Testis (tissue), 3 donors: Measurements from ENCODE around the gene ATP1B2. TPM values are rescaled to one million over a fixed set of nuclear protein-coding genes. Genes with fewer than 3 reads are reported as not detected.

Source experiments
- DNase-seq: peaks from one replicate; pipeline ENCODE4 v3.0.0-alpha.2; 2019
- H3K27ac ChIP-seq, 2 donors: fragments of 200-600 bp; sonication (generic); one replicate each; pipeline ENCODE4 v1.5.1; 2019
- H3K27me3 ChIP-seq: fragments of 200-600 bp; sonication (generic); one replicate; pipeline ENCODE4 v1.5.1; 2019
- H3K36me3 ChIP-seq: fragments of 200-600 bp; sonication (generic); one replicate; pipeline ENCODE4 v1.5.1; 2017; ENCODE audit warnings: low read depth; ENCODE audit errors: missing control alignments
- H3K4me1 ChIP-seq: fragments of 200-600 bp; sonication (generic); one replicate; pipeline ENCODE4 v1.5.1; 2019
- H3K4me3 ChIP-seq, 2 donors: fragments of 200-600 bp; sonication (generic); one replicate each; pipeline ENCODE4 v1.5.1; 2017 to 2019
- H3K9me3 ChIP-seq: fragments of 200-600 bp; sonication (generic); one replicate; pipeline ENCODE4 v1.5.1; 2017
- POLR2A ChIP-seq: fragments of 450-650 bp; IDR thresholded peaks from one replicate; pipeline ENCODE4 v1.6.1; 2017; ENCODE audit warnings: antibody characterized with exemption, mild to moderate bottlenecking, moderate library complexity
- WGBS, 2 donors: methylation state at CpG; one replicate each; pipeline ENCODE4 v1.1.5; 2018; 5-methylcytosine and 5-hydroxymethylcytosine counted together
- intact Hi-C: fragments of 100-400 bp; cut with DNase I; formaldehyde crosslinking; loops from one replicate; pipeline ENCODE4 v1.15.1; 2023; ENCODE audit warnings: low total_unique reads
- polyA plus RNA-seq: library from polyadenylated mRNA; stranded (reverse); fragments of 350-450 nt; fragmentation: Illumina TruSeq; extraction: RNeasy Lipid Tissue Mini Kit (QIAGEN cat#74804); gene quantifications from one replicate; pipeline ENCODE4 v1.2.3, GENCODE V29; 2014; ENCODE audit warnings: low read depth, low replicate concordance; ENCODE audit not compliant: insufficient read depth
- total RNA-seq, 2 donors: library from RNA; depleted of rRNA; stranded (reverse); fragments of >200 nt; gene quantifications; one replicate each; pipeline ENCODE4 v1.2.3, GENCODE V29; 2016
- TF ChIP-seq, protein P1 (sequence below), 3 experiments: fragments of 450-650 bp in 2 of 3; fragments of 200-600 bp in 1 of 3; sonication (generic) in 1 of 3; IDR thresholded peaks; one replicate each; pipeline ENCODE4 v1.5.1; 2016 to 2019; ENCODE audit warnings: antibody characterized with exemption in 3 of 3, mild to moderate bottlenecking in 2 of 3, moderate library complexity in 1 of 3

ATP1B2 gene
- total and polyA plus RNA-seq, 3 donors from 2014 or later, result 6.1 to 11.6 (median 10.1) TPM

DNA sequence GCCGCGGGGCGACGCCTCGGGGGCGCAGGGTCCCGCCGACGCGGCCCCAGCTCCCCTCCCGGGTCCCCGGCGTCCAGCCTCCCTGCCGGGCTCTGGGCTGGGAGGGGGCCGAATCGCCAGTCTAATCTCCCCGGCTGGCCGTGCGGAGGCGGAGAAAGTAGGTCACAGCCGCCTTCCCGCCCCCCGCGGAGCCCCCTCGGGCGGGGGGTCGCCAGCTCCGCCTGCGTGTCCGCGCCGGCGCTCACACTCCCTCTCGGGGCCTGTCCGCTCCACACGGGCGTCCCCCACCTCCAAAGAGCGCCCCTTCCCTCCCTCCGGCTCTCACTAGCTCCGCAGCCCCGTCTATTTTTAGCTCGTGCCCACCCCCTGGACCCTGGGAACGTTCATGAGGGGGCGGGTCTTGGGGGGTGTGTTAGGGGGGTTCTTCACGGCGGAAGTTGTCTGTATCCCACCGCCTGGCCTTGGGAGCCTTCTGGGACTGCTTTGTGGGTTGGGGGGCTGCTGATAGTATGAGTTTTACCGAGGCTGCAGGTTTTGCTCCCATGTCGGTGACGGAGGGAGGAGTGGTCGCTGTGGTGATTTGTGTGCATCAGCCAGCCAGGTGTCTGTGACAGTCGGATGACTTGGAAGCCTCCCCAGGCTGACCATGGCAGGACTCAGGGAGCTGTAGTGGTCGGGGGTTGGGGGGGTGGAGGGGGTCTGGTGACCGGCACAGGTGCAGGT lies 1.1 kb downstream of the ATP1B2 start:
- Histone ChIP-seq H3K9me3 (no peaks in the 10 kb centered on the region), H3K4me1 (peaks cover 12% of the 10 kb centered on the region), H3K36me3 (no peaks in the 10 kb centered on the region), H3K27ac (peak overlapping the region; percentile 66 to 72), H3K27me3 (no peaks in the 10 kb centered on the region), H3K4me3 (peak overlapping the region; percentile 51 to 70)
- 8 to 25% methylated on average over 6 to 29 of the region's 54 CpGs for WGBS, 2 donors
- DNase-seq, result peak; percentile 37
- intact Hi-C loops, result no loop called here
- TF ChIP-seq, protein P1, sequence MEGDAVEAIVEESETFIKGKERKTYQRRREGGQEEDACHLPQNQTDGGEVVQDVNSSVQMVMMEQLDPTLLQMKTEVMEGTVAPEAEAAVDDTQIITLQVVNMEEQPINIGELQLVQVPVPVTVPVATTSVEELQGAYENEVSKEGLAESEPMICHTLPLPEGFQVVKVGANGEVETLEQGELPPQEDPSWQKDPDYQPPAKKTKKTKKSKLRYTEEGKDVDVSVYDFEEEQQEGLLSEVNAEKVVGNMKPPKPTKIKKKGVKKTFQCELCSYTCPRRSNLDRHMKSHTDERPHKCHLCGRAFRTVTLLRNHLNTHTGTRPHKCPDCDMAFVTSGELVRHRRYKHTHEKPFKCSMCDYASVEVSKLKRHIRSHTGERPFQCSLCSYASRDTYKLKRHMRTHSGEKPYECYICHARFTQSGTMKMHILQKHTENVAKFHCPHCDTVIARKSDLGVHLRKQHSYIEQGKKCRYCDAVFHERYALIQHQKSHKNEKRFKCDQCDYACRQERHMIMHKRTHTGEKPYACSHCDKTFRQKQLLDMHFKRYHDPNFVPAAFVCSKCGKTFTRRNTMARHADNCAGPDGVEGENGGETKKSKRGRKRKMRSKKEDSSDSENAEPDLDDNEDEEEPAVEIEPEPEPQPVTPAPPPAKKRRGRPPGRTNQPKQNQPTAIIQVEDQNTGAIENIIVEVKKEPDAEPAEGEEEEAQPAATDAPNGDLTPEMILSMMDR (IDR thresholded peaks at IDR 0.05), result no peak
- no peak for TF ChIP-seq POLR2A

DNA sequence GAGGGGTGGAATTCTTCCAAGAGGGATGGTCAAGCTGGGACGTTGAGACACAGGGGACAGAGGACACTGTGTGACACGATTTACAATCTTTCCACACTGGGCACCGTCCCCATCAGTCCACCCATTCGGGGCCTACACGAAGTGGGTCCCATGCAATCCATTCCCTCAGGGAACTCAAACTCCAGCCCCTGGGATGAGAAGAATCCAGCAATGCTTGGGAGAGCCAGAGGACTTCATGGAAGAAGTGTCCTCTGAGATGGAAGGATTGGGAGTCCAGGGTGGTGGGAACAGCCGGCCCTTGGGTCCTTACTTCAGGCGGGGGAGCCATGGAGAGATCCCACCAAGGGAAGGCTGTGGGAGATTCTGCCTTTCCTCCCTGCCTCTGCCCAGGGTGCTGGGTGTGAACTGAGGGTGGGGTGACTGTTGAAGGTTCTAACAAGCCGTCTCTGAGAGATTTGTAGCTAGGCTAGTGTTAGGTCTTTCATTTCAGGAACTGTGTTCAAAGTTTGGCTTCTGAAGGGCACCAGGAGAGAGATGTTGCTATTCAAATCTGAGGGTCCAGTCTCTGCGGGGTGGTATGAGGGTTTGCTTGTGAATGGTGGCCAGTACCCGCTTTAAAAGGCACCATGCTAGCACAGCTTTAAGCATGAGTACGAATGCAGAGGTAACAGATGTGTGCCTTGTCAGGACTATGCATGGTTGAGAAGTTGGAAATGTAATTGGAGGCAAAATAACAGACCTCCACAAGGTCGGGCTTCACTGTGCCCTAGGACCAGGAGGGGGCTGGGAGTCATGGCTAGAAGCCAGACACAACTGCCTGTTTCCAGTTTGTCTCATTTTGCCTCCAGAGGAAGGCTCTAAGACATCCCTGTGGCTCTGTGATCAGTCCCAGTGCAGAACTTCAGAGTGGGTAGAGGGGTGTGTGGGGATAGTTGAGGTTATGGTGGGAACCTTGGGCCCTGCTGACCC lies 1.9 kb downstream of the ATP1B2 start:
- Histone ChIP-seq H3K9me3 (no peaks in the 10 kb centered on the region), H3K4me3 (no peak overlapping the region), H3K4me1 (peaks cover 12% of the 10 kb centered on the region), H3K27me3 (no peaks in the 10 kb centered on the region), H3K27ac (peak overlapping the region; percentile 10 to 66), H3K36me3 (no peaks in the 10 kb centered on the region)
- intact Hi-C loops, result no loop called here
- no peak for TF ChIP-seq POLR2A
- TF ChIP-seq, protein P1 (IDR thresholded peaks at IDR 0.05), result no peak
- DNase-seq, result no peak
- 54 to 62% methylated on average over 12 of the region's 12 CpGs for WGBS, 2 donors

DNA sequence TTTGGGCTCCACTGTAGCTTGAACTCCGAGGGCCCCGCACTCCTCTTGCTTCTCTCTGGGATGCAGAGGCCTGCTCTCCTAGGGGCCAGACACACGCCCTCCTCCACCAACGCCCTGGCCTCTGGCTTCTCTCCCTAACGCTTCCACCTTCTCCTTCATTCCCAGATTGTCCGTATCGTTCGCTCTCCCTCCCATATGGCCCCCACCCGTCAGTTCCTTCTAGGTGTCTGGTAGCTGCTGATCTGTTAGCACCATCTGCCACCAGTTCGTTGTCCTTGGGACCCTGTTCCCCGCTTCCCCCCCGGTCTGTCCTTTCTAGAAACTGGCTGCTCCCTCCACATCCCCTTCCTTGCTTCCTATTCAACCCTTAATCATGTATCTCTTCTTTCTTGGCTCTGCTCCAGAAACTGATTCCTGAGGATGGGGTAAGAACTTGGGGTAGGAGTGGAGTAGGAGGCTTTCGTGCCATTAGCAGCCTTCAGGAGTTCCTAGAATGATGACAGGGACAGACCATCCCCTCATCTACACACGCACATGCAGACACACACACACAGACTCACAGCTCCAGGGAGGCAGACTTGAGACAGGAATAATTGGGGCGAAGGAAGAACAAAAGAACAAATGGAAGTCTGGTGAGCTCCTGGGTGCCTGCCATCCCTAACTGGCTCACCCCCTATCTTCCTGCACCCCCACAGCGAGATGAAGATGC lies 4.3 kb downstream of the ATP1B2 start:
- DNase-seq, result no peak
- no peak overlapping the region for H3K27ac ChIP-seq
- H3K4me1 ChIP-seq, result peaks cover 12% of the 10 kb centered on the region
- WGBS, 2 donors, result 64 to 71% methylated on average over 16 of the region's 16 CpGs
- TF ChIP-seq POLR2A, result no peak
- TF ChIP-seq, protein P1 (IDR thresholded peaks at IDR 0.05), result no peak
- no peaks in the 10 kb centered on the region for H3K9me3 ChIP-seq
- intact Hi-C loops, result no loop called here
- H3K4me3 ChIP-seq, result no peak overlapping the region
- no peaks in the 10 kb centered on the region for H3K27me3 ChIP-seq
- H3K36me3 ChIP-seq, result no peaks in the 10 kb centered on the region

- H3K27ac ChIP-seq, result no peak overlapping the region
- 89 to 91% methylated on average over 17 of the region's 17 CpGs for WGBS, 2 donors
Measured at GRCh38 chr17:7655541-7655840, 4.8 kb downstream of the ATP1B2 start.

More at GRCh38 chr17:7655541-7655840, 4.8 kb downstream of the ATP1B2 start:
- Histone ChIP-seq H3K27me3 (no peaks in the 10 kb centered on the region), H3K9me3 (no peaks in the 10 kb centered on the region), H3K36me3 (no peaks in the 10 kb centered on the region), H3K4me3 (no peak overlapping the region), H3K4me1 (peaks cover 9% of the 10 kb centered on the region)
- no peak for DNase-seq
- intact Hi-C loops, result no loop called here
- TF ChIP-seq POLR2A, result no peak
- TF ChIP-seq, protein P1 (IDR thresholded peaks at IDR 0.05), result no peak
